Cardiac muscle cell (in vitro differentiated cells and primary cell): ENCODE data around the gene METTL5. TPM values are rescaled to one million over a fixed set of nuclear protein-coding genes. Genes with fewer than 3 reads are reported as not detected.
A peak's percentile ranks its signal among the peaks of the same experiment; 100 is the strongest.

Source experiments
- DNase-seq, 2 donors: peaks; one replicate each; pipeline versions ENCODE4 v3.0.0 to v3.0.0-alpha.2; 2010 to 2017; ENCODE audit warnings: low read depth in 1 of 2, low spot score in 1 of 2
- H3K27ac ChIP-seq: fragments of 200-600 bp; sonication (generic); 2 replicates; pipeline ENCODE4 v1.5.1; 2016
- H3K27me3 ChIP-seq: fragments of 200-600 bp; sonication (generic); 2 replicates; pipeline ENCODE4 v1.6.0; 2016; ENCODE audit warnings: control low read depth
- H3K36me3 ChIP-seq: fragments of 200-600 bp; sonication (generic); 2 replicates; pipeline ENCODE4 v1.5.1; 2016; ENCODE audit warnings: control low read depth
- H3K4me1 ChIP-seq: fragments of 200-600 bp; sonication (generic); 2 replicates; pipeline ENCODE4 v1.8.1; 2017; ENCODE audit warnings: low read depth, mild to moderate bottlenecking, mixed run types
- H3K4me3 ChIP-seq: fragments of 200-600 bp; sonication (generic); 2 replicates; pipeline ENCODE4 v1.5.1; 2016; ENCODE audit warnings: mild to moderate bottlenecking
- H3K9me3 ChIP-seq: fragments of 200-600 bp; sonication (generic); 2 replicates; pipeline ENCODE4 v1.5.1; 2017; ENCODE audit warnings: low read depth, mild to moderate bottlenecking, control low read depth
- CTCF ChIP-seq: IDR thresholded peaks from 2 replicates; pipeline ENCODE4 v1.5.1; 2012; ENCODE audit warnings: low read depth, mild to moderate bottlenecking, low read length
- polyA plus RNA-seq: library from polyadenylated mRNA; unstranded; fragments of >200 nt; fragmentation: Nextera tagmentation; extraction: Ambion mirVana; gene quantifications from 2 replicates; pipeline ENCODE4 v1.2.1, GENCODE V29; 2016
- total RNA-seq: library from RNA; depleted of rRNA; stranded (reverse); fragments of >200 nt; gene quantifications from 2 replicates; pipeline ENCODE4 v1.2.3, GENCODE V29; 2016

METTL5 gene
- total and polyA plus RNA-seq, 2 experiments from 2014 or later, result 46.8 to 124 TPM

DNA sequence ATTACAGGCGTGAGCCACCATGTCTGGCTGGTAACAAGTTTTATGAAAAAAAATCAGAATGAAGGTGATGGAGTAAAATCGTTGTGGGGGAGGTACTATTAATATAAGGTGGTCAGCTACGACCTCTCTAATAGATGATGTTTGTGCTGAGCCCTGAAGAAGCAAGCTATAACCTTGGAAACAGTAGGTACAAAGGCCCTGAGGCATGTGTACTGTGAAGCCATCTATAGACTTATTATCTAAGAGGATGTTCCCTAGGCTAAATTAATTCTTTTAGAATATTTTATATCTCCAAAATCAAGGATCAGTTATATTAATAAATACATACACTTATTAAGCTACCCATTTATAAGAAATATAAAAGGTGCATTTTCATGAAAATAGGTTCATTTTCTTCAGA, 49.4 kb downstream of the METTL5 start:
- Histone ChIP-seq H3K27ac (peak overlapping the region; percentile 65), H3K4me1 (no peaks in the 10 kb centered on the region), H3K27me3 (no peaks in the 10 kb centered on the region), H3K9me3 (no peaks in the 10 kb centered on the region), H3K36me3 (no peaks in the 10 kb centered on the region), H3K4me3 (no peak overlapping the region)
- TF ChIP-seq CTCF, result no peak
- no peak for DNase-seq

- TF ChIP-seq CTCF, result no peak
- no peaks in the 10 kb centered on the region for H3K4me1 ChIP-seq
- no peaks in the 10 kb centered on the region for H3K9me3 ChIP-seq
- no peak overlapping the region for H3K4me3 ChIP-seq
- no peaks in the 10 kb centered on the region for H3K36me3 ChIP-seq
- no peaks in the 10 kb centered on the region for H3K27me3 ChIP-seq
- DNase-seq, result no peak
- no peak overlapping the region for H3K27ac ChIP-seq
Measured at GRCh38 chr2:169772651-169773050, 52.1 kb downstream of the METTL5 start.

GRCh38 chr2:169771612-169772011, 53.1 kb downstream of the METTL5 start:
- Histone ChIP-seq H3K4me1 (no peaks in the 10 kb centered on the region), H3K36me3 (no peaks in the 10 kb centered on the region), H3K27ac (no peak overlapping the region), H3K4me3 (no peak overlapping the region), H3K9me3 (no peaks in the 10 kb centered on the region), H3K27me3 (no peaks in the 10 kb centered on the region)
- no peak for DNase-seq
- no peak for TF ChIP-seq CTCF

DNA sequence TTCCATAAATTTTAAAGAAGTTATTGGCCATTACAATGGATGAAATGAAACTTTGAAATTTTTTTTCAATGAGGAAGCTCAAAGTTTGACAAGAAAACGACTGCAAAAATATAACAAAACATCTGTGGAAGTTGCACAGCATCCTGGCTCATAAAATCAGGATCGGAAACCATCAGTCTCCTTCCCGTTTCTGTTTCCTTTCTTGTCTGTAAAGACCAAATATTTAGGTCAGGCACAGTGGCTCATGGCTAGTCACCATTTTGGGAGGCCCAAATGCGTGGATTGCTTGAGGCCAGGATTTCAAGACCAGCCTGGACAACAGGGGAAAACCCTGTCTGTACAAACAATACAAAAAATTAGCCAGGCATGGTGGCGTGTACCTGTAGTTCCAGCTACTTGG, 53.7 kb downstream of the METTL5 start:
- Histone ChIP-seq H3K27me3 (no peaks in the 10 kb centered on the region), H3K36me3 (no peaks in the 10 kb centered on the region), H3K9me3 (no peaks in the 10 kb centered on the region), H3K4me3 (no peak overlapping the region), H3K27ac (no peak overlapping the region), H3K4me1 (no peaks in the 10 kb centered on the region)
- TF ChIP-seq CTCF, result no peak
- no peak for DNase-seq

DNA sequence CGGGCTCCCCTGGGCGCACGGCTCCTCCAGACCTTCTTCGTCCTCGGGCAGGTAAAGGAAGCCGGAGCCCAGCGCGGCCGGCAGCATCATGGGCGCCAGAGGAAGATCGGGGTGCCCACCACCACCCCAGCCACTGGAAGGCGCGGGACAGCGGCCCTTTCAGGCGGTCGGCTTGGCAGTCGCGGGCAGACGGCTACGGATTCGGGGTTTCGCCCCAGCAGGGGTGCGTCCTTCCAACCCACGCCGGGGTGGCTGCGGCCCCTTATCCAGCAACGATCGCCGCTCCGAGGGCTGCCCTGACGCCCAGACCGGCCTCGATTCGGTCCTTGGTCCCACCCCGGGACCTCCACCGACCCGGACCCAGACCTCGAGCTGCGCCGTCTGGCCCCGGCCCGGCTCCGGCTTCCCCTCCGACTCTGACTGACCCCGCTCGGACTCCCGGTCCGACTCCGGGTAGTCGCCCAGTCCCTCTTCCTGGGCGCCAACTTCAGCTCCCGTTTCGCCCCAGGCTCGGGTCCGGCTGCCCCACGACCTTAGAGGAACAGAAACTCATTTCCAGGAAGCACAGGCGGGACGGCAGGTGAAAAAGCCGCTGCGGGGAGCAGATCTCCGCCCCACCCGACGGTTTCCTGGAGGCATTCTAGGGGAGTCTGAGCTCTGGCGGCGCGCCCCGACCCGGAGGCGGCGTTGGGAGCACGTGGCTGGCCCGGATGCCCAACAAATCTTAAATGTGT, 56.3 kb downstream of the METTL5 start:
- no peaks in the 10 kb centered on the region for H3K4me1 ChIP-seq
- no peaks in the 10 kb centered on the region for H3K36me3 ChIP-seq
- no peak for TF ChIP-seq CTCF
- no peak overlapping the region for H3K4me3 ChIP-seq
- DNase-seq, result no peak
- no peaks in the 10 kb centered on the region for H3K9me3 ChIP-seq
- H3K27me3 ChIP-seq, result no peaks in the 10 kb centered on the region
- H3K27ac ChIP-seq, result no peak overlapping the region
